Activated B cell treated with CpG ODN at 0.5 μM for 24 hours (primary cell): Measurements from ENCODE around the gene BNC2. TPM values are rescaled to one million over a fixed set of nuclear protein-coding genes. Genes with fewer than 3 reads are reported as not detected.

Experiments
- ATAC-seq: fragments of 200-7000 bp; cut with Tn5 transposase; one replicate; pipeline ENCODE4 v1.10.0; 2021; ENCODE audit warnings: low read depth, mild to moderate bottlenecking, moderate library complexity
- CTCF ChIA-PET: fragments of 350-600 bp; sonication (Branson Sonifier 250); formaldehyde crosslinking; loops from one replicate; lab custom pipeline; 2021; ENCODE audit warnings: antibody characterized with exemption; lab: Charles Lee
- POLR2A ChIA-PET: fragments of 350-600 bp; sonication (Branson Sonifier 250); formaldehyde crosslinking; loops from one replicate; lab custom pipeline; 2021; ENCODE audit warnings: antibody characterized with exemption; lab: Charles Lee
- DNase-seq: peaks from one replicate; pipeline ENCODE4 v3.0.0; 2022
- H3K27ac Mint-ChIP-seq: one replicate; pipeline ENCODE4 v1.8.0; 2020; ENCODE audit warnings: mixed read lengths
- H3K27me3 Mint-ChIP-seq: one replicate; pipeline ENCODE4 v1.8.0; 2021; ENCODE audit warnings: mixed read lengths
- H3K36me3 Mint-ChIP-seq: one replicate; pipeline ENCODE4 v1.8.0; 2021; ENCODE audit warnings: low read depth, mixed read lengths
- H3K4me1 Mint-ChIP-seq: one replicate; pipeline ENCODE4 v1.8.0; 2021; ENCODE audit warnings: mixed read lengths
- H3K4me3 Mint-ChIP-seq: one replicate; pipeline ENCODE4 v1.8.0; 2020; ENCODE audit warnings: mild to moderate bottlenecking, mixed read lengths
- H3K9me3 Mint-ChIP-seq: one replicate; pipeline ENCODE4 v1.8.0; 2020; ENCODE audit warnings: mixed read lengths
- CTCF ChIP-seq: fragments of 200-600 bp; IDR thresholded peaks from one replicate; pipeline ENCODE4 v1.8.0; 2022; ENCODE audit warnings: antibody characterized with exemption, mild to moderate bottlenecking
- intact Hi-C: fragments of 100-400 bp; cut with micrococcal nuclease; formaldehyde crosslinking; loops from one replicate; pipeline ENCODE4 v1.15.1; 2024
- total RNA-seq: library from RNA; stranded (reverse); gene quantifications from 2 replicates; pipeline ENCODE4 v1.2.3, GENCODE V29; 2022

Gene BNC2
- total RNA-seq, 1 donor from 2014 or later, result not detected

GRCh38 chr9:16672501-16672900, 198.0 kb downstream of the BNC2 start:
- H3K4me3 Mint-ChIP-seq, result no peak overlapping the region
- H3K9me3 Mint-ChIP-seq, result no peaks in the 10 kb centered on the region
- H3K4me1 Mint-ChIP-seq, result no peaks in the 10 kb centered on the region
- TF ChIP-seq CTCF, result no peak
- POLR2A ChIA-PET, result no interaction called here
- CTCF ChIA-PET, result no interaction called here
- intact Hi-C loops, result no loop called here
- H3K36me3 Mint-ChIP-seq, result no peaks in the 10 kb centered on the region
- H3K27me3 Mint-ChIP-seq, result no peaks in the 10 kb centered on the region
- DNase-seq (no peak), ATAC-seq (no peak)
- no peak overlapping the region for H3K27ac Mint-ChIP-seq

GRCh38 chr9:16671591-16672137, 198.8 kb downstream of the BNC2 start:
- POLR2A ChIA-PET, result no interaction called here
- H3K4me1 Mint-ChIP-seq, result no peaks in the 10 kb centered on the region
- CTCF ChIA-PET, result no interaction called here

GRCh38 chr9:16670791-16671190, 199.7 kb downstream of the BNC2 start:
- H3K4me3 Mint-ChIP-seq, result no peak overlapping the region
- POLR2A ChIA-PET, result no interaction called here
- H3K27me3 Mint-ChIP-seq, result no peaks in the 10 kb centered on the region
- TF ChIP-seq CTCF, result no peak
- intact Hi-C loops, result no loop called here
- ATAC-seq (no peak), DNase-seq (no peak)
- H3K27ac Mint-ChIP-seq, result no peak overlapping the region
- H3K9me3 Mint-ChIP-seq, result no peaks in the 10 kb centered on the region
- CTCF ChIA-PET, result no interaction called here
- H3K36me3 Mint-ChIP-seq, result no peaks in the 10 kb centered on the region
- H3K4me1 Mint-ChIP-seq, result no peaks in the 10 kb centered on the region

More at GRCh38 chr9:16671591-16672137, 198.8 kb downstream of the BNC2 start:
- TF ChIP-seq CTCF, result no peak
- H3K36me3 Mint-ChIP-seq, result no peaks in the 10 kb centered on the region
- intact Hi-C loops, result no loop called here
- no peak overlapping the region for H3K4me3 Mint-ChIP-seq
- H3K9me3 Mint-ChIP-seq, result no peaks in the 10 kb centered on the region
- no peak for DNase-seq
- ATAC-seq, result no peak
- no peaks in the 10 kb centered on the region for H3K27me3 Mint-ChIP-seq
- H3K27ac Mint-ChIP-seq, result no peak overlapping the region

GRCh38 chr9:16668734-16669295, 201.7 kb downstream of the BNC2 start:
- ATAC-seq (no peak), DNase-seq (no peak)
- TF ChIP-seq CTCF, result no peak

GRCh38 chr9:16664211-16664610, 206.3 kb downstream of the BNC2 start:
- H3K27me3 Mint-ChIP-seq, result no peaks in the 10 kb centered on the region
- H3K36me3 Mint-ChIP-seq, result no peaks in the 10 kb centered on the region
- TF ChIP-seq CTCF, result no peak
- no peak overlapping the region for H3K27ac Mint-ChIP-seq
- peaks cover 7% of the 10 kb centered on the region for H3K9me3 Mint-ChIP-seq
- no peak for DNase-seq
- H3K4me1 Mint-ChIP-seq, result no peaks in the 10 kb centered on the region
- ChIA-PET POLR2A (no interaction called here), CTCF (no interaction called here)
- intact Hi-C loops, result no loop called here
- ATAC-seq, result no peak
- H3K4me3 Mint-ChIP-seq, result no peak overlapping the region

More at GRCh38 chr9:16668734-16669295, 201.7 kb downstream of the BNC2 start:
- POLR2A ChIA-PET, result no interaction called here
- intact Hi-C loops, result no loop called here
- Mint-ChIP-seq H3K27me3 (no peaks in the 10 kb centered on the region), H3K36me3 (no peaks in the 10 kb centered on the region), H3K4me3 (no peak overlapping the region), H3K9me3 (no peaks in the 10 kb centered on the region), H3K27ac (no peak overlapping the region), H3K4me1 (no peaks in the 10 kb centered on the region)
- CTCF ChIA-PET, result no interaction called here
